Hematopoietic multipotent progenitor cell (in vitro differentiated cells): Measurements from ENCODE around the gene NUP214. TPM values are rescaled to one million over a fixed set of nuclear protein-coding genes. Genes with fewer than 3 reads are reported as not detected.
A peak's percentile ranks its signal among the peaks of the same experiment; 100 is the strongest.
"Not testable (repeated sequence)": the region's sequence is repeated elsewhere in the genome, so short reads cannot be mapped to it uniquely, and the experiment has no call there.

ENCODE experiments used
- DNase-seq, 3 donors: peaks; one replicate each; pipeline ENCODE4 v3.0.0-alpha.2; 2011 to 2015; ENCODE audit warnings: low read depth in 2 of 3, low spot score in 2 of 3
- total RNA-seq: library from RNA; depleted of rRNA; stranded (reverse); fragments of >200 nt; gene quantifications from one replicate; pipeline ENCODE4 v1.2.3, GENCODE V29; 2012

Gene NUP214
- total RNA-seq, 1 donor, result 36.4 TPM

- DNase-seq, result no peak
Observed at GRCh38 chr9:131257266-131258025, 132.1 kb downstream of the NUP214 start.

DNA sequence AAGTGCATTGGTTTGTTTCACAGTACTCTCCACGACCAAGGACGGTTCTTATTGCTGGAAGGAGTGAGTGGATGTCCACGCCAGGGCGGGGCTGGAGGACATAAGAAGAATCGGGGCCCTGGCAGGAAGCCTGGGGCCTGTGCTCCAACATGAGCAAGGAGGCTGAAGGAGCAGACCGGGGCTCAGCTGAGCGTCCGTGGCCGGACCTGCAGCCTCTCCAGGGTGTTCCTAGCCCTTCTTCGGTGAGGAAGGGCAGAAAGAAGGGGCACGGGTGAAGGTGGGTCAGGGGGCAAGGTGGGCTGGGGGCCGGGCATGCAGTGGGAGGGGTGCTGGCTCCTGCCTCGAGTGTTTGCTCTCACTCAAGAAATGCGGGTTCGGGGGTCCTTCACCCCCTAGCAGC is 132.8 kb downstream of the NUP214 start:
- DNase-seq, result no peak

GRCh38 chr9:131258698-131259431 is 133.5 kb downstream of the NUP214 start:
- no peak for DNase-seq

GRCh38 chr9:131259432-131259898 is 134.1 kb downstream of the NUP214 start:
- no peak for DNase-seq

DNA sequence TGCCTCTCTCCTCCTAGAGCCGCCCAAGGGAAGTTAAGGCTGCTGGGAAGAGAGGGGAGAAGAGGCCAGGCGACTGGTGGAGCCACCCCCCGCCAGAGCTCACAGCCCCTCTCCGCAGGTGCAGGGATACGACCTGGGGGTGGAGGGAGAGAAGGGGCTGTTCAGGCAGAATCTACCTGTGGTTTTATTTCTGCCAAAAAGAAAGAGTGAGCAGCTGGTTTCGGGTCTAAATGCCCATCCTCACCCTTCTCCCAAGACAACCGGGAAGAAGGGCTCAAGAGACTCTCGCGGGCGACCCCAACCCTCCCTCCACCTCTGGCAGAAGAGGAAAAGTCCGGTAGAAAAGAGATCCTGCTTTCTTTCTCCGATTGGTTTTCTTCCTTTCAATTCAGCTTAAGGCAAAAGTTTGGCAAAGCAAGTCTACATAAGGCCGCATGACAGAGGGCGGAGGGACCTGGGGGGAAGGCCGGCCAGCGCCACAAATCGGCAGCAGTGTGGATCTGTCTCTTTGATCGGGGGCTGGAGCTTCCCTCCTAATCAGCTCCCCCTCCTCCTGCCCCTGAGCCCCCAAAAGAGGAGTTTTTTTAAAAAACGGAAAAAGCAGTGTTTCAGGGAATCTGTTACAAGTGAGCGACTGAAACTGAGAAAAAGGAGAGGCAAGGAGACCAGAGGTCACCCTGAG is 134.7 kb downstream of the NUP214 start:
- DNase-seq, result no peak

DNA sequence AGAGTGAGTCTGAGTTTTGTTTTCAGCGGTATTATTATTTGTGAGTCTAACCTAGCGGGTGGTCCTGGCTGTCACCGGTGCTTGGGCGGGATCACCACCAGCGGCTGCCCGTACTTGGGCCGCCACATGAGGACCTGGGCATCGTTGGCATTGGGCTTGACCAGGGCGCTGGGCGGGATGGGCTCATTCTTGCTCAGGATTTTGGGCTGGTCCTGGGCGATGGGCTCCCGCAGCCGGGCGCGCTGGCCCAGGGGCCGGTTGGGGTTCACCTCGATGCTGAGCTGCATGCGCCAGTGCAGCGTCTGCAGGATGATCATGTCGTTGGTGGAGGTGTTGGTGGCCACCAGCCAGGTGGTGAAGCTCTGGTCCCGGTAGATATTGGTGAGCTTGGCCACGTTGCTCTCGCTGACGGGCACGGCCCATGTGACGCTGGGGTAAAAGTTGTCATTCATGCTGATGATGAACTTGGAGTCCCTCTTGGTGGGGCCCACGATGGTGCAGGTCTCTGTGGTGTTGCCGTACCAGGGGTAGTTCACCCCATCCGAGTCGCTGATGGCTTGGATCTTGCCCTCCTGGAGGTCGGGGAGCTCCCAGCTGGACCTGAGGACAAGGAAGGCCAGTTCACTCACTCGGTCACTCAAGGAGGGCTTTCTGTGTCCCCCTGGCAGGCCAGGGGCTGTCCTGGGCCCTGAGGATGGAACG is 135.5 kb downstream of the NUP214 start:
- no peak for DNase-seq

DNA sequence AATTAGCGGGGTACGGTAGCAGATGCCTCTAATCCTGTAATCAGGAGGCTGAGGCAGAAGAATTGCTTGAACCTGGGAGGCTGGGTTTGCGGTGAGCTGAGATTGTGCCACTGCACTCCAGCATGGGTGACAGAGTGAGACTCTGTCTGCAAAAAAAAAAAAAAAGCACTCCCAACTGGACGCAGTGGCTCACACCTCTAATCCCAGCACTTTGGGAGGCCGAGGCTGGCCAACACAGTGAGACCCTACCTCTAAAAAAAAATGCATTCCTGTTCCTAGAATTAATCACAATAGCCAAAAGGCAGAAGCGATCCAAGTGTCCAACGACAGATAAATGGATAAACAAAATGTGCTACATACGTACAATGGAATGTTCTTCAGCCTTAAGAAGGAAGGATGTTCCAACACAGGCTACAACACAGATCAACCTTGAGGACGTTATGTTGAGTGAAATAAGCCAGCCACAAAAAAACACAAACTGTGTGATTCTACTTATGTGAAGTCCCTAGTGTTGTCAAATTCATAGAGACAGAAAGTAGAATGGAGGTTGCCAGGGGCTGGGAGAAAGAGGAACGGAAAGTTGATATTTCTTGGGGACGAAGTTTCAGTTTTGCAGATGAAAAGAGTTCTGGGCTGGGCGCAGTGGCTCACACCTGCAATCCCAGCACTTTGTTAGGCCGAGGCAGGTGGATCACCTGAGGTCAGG is 137.1 kb downstream of the NUP214 start:
- DNase-seq, result no peak

GRCh38 chr9:131263033-131263343 is 137.6 kb downstream of the NUP214 start:
- not testable (repeated sequence) for DNase-seq

GRCh38 chr9:131263701-131264100 is 138.3 kb downstream of the NUP214 start:
- no peak for DNase-seq

DNA sequence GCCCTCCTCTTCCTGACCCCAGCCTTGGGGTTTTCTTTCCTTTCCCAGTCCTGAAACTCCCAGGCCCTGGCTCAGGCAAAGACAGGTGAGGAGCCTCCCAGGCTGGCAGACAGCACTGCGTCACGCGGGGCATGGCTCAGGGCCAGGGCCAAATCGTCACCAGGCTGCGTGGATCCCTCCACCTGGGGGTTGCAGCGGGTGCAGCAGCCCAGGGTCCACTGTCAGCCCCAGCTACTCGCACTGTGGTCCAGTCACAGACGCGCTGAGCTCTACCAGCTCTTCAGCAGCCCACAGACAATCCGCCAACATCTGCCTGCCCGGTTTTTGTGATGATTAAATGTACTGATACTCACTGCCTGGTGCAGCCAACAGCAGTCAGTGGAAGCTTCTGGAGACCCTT is 138.8 kb downstream of the NUP214 start:
- peak in 1 of 3 donors; percentile 25 for DNase-seq

DNA sequence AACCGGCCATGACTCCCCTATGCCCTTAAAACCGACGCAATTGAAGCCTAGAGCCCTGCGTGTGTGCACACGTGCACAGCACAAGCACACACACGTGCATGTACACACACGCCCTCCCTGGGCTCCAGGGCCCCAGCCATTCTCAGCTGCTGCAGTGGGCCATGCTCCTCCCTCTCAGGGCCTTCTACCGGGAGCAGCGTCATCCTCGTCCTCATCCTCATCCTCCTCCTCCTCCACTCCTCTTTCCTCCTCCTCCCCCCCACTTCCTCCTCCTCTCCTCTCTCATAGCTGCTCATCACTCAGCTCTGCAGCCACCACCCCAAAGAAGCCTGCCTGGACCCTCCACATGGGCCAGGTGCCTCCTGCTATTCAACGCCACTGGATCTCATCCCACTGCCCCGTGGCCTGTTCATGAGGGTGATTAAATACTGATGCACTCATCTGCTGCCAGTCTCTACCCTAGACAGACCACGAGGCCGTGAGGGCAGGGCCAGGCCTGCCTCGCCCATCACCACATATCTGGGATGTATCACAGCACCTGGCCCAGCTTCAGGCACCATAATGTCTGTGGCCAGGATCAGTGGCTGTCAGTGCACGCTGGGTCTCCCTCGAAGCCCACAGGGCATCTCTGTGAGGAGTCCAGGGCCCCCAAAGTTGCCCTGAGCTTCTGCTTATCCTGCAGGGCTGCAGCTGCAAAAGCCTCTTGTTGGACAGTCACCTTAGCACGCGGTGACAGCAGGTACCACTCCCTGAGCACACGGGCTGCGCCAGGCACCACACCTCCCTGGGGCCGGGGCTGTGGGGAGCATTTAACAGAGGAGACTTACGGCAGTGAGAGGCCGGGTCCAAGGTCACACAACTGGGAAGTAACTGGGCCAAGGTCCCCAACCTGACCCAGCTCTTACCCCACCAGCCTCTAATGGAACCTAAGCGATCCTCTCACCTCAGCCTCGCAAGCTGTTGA is 141.2 kb downstream of the NUP214 start:
- DNase-seq, result no peak

DNA sequence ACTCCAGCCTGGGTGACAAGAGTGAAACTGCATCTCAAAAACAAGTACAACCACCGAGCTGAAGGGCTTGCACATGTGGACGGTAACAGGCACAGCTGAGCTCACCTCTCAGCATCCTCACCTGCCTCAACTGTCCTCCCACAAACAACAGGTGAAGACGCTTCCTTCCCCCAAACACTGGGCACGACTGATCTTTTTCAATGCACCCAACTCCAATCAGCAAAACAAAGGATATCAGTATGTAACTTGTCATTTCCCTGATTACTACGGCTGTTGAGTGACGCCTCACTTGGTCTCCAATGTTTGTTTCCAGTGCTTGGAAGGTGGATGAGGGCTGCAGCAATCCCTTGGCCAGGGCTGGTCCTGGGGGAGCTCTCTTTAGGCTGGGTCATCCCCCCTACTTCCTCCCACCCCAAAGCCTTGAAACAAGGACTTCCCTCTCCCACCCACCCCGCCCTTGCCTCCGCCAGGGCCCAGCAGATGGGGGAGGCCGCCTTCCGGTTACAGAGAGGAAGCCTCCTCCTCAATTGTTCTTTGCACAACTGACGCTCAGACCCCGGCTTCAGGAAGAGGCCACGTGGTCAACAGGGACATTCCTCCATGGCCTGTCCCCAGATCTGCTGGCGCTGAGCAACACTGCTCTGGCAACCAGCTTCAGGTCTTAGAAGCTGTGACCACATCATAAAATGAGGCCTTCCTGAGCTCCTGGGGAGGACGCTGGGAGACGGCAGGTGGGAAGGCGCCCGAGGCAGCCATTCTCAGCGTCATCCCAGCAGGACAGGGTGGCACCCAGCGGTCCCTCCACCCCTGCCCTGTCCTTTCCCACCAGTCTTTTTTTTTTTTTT is 145.0 kb downstream of the NUP214 start:
- peak in 1 of 3 donors; percentile 61 for DNase-seq

DNA sequence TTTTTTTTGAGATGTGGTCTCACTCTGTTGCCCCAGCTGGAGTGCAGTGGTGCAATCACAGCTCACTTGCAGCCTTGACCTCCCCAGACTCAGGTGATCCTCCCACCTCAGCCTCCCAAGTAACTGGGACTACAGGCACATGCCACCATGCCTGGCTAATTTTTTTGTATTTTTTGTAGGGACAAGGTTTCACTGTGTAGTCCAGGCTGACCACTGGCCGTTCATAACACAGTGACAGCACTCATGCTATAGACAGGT is 145.6 kb downstream of the NUP214 start:
- DNase-seq, result not testable (repeated sequence)

- no peak for DNase-seq
Observed at GRCh38 chr9:131271506-131271931, 146.1 kb downstream of the NUP214 start.

DNA sequence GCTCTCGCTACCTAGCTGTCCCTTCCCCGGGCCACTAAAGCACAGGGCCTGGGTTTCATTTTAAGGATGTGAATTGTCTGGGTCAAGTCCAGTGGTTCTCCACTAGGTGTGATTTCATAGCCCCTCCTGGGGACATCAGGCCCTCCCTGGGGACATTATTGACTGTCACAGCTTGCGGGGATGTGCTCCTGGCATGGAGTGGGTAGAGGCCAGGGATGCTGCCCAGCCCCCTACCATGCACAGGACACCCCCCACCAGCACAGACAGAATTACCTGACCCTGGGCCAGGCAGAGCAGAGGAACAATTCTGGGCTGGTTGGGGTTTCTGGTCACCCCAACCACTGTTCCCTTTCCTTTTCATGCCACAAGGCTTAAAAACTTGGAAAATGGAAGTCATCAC is 146.8 kb downstream of the NUP214 start:
- DNase-seq, result no peak

- DNase-seq, result no peak
Observed at GRCh38 chr9:131273146-131273855, 147.9 kb downstream of the NUP214 start.

- no peak for DNase-seq
Observed at GRCh38 chr9:131273856-131274673, 148.7 kb downstream of the NUP214 start.
